GM21367 (cell line): ENCODE results near the gene PCDH12.

Experiments
- ATAC-seq: cut with Tn5 transposase; IDR thresholded peaks from one replicate; pipeline ENCODE4 v1.9.1; 2021; ENCODE audit not compliant: unreplicated experiment

Gene PCDH12

GRCh38 chr5:141941307-141941706 lies 16.7 kb downstream of the PCDH12 start:
- no peak for ATAC-seq

- no peak for ATAC-seq
Observed at GRCh38 chr5:141940695-141941271, 17.2 kb downstream of the PCDH12 start.

- ATAC-seq, result no peak
Observed at GRCh38 chr5:141935538-141935937, 22.5 kb downstream of the PCDH12 start.

GRCh38 chr5:141934099-141934844 lies 23.7 kb downstream of the PCDH12 start:
- ATAC-seq, result no peak

- ATAC-seq, result no peak
Observed at GRCh38 chr5:141933151-141933550, 24.9 kb downstream of the PCDH12 start.

GRCh38 chr5:141931694-141932093 lies 26.3 kb downstream of the PCDH12 start:
- no peak for ATAC-seq

- no peak for ATAC-seq
Observed at GRCh38 chr5:141929398-141930058, 28.5 kb downstream of the PCDH12 start.

- ATAC-seq, result no peak
Observed at GRCh38 chr5:141928051-141928450, 30.0 kb downstream of the PCDH12 start.

- ATAC-seq, result no peak
Observed at GRCh38 chr5:141926434-141926833, 31.6 kb downstream of the PCDH12 start.

- peak; percentile 94 for ATAC-seq
Observed at GRCh38 chr5:141923448-141924313, 34.3 kb downstream of the PCDH12 start, which contains the start of gene DELE1. Gene DELE1, plus strand, starts transcription at chr5:141923871. Its CDS starts 71 bp downstream, at chr5:141923942.

- peak; percentile 1 for ATAC-seq
Observed at GRCh38 chr5:141922827-141923447, 35.1 kb downstream of the PCDH12 start.

GRCh38 chr5:141920771-141921170 lies 37.2 kb downstream of the PCDH12 start:
- ATAC-seq, result no peak

- no peak for ATAC-seq
Observed at GRCh38 chr5:141919218-141920119, 38.5 kb downstream of the PCDH12 start.

- no peak for ATAC-seq
Observed at GRCh38 chr5:141917760-141918159, 40.2 kb downstream of the PCDH12 start.

GRCh38 chr5:141916522-141916921 lies 41.5 kb downstream of the PCDH12 start:
- ATAC-seq, result no peak

GRCh38 chr5:141915881-141916336 lies 42.1 kb downstream of the PCDH12 start:
- ATAC-seq, result no peak

- no peak for ATAC-seq
Observed at GRCh38 chr5:141914797-141915196, 43.2 kb downstream of the PCDH12 start.

GRCh38 chr5:141914199-141914743 lies 43.7 kb downstream of the PCDH12 start:
- ATAC-seq, result peak; percentile 73

- no peak for ATAC-seq
Observed at GRCh38 chr5:141913560-141914198, 44.3 kb downstream of the PCDH12 start.
